Neuronal stem cell (in vitro differentiated cells): ENCODE measurements around the gene OR5T2. TPM values are rescaled to one million over a fixed set of nuclear protein-coding genes. Genes with fewer than 3 reads are reported as not detected.

Source experiments
- DNase-seq: peaks from one replicate; pipeline ENCODE4 v3.0.0-alpha.2; 2013; ENCODE audit warnings: low spot score
- H2AFZ ChIP-seq: one replicate; pipeline ENCODE4 v1.6.1; 2013; ENCODE audit warnings: mild to moderate bottlenecking, low read length, inconsistent platforms
- H2AK5ac ChIP-seq: 2 replicates; pipeline ENCODE4 v1.6.1; 2013; ENCODE audit warnings: low read depth, mild to moderate bottlenecking, inconsistent platforms, low read length, moderate library complexity, mixed read lengths
- H2BK120ac ChIP-seq: 2 replicates; pipeline ENCODE4 v1.6.1; 2013; ENCODE audit warnings: low read depth, mild to moderate bottlenecking, inconsistent platforms, low read length, moderate library complexity, mixed read lengths
- H2BK12ac ChIP-seq: one replicate; pipeline ENCODE4 v1.6.1; 2013; ENCODE audit warnings: low read length, inconsistent platforms
- H2BK15ac ChIP-seq: 2 replicates; pipeline ENCODE4 v1.6.1; 2013; ENCODE audit warnings: mild to moderate bottlenecking, low read length, inconsistent platforms, mixed read lengths
- H2BK5ac ChIP-seq: one replicate; pipeline ENCODE4 v1.6.1; 2013; ENCODE audit warnings: inconsistent platforms, mild to moderate bottlenecking, low read length, moderate library complexity
- H3K14ac ChIP-seq: one replicate; pipeline ENCODE4 v1.6.1; 2013; ENCODE audit warnings: low read length, inconsistent platforms
- H3K18ac ChIP-seq: 2 replicates; pipeline ENCODE4 v1.6.1; 2013; ENCODE audit warnings: low read length, inconsistent platforms
- H3K23ac ChIP-seq: 2 replicates; pipeline ENCODE4 v1.6.1; 2013; ENCODE audit warnings: low read depth, mild to moderate bottlenecking, mixed read lengths, low read length, inconsistent platforms; ENCODE audit not compliant: poor library complexity
- H3K27ac ChIP-seq: replicated peaks from 3 replicates; pipeline ENCODE4 v1.5.1; 2013; ENCODE audit warnings: low read length, inconsistent platforms
- H3K27me3 ChIP-seq, 3 experiments: 2 replicates each; pipeline ENCODE4 v1.6.1; 2013; ENCODE audit warnings: low read length in 3 of 3, mild to moderate bottlenecking in 2 of 3, inconsistent platforms in 1 of 3, low read depth in 1 of 3, mixed read lengths in 1 of 3, moderate library complexity in 1 of 3; ENCODE audit not compliant: control insufficient read depth in 3 of 3, insufficient read depth in 3 of 3
- H3K36me3 ChIP-seq, 2 donors: replicated peaks in 1 of 2; 2 replicates each; pipeline ENCODE4 v1.6.1; 2013; ENCODE audit warnings: low read length in 2 of 2; ENCODE audit not compliant: control insufficient read depth in 2 of 2, insufficient read depth in 2 of 2
- H3K4ac ChIP-seq: 2 replicates; pipeline ENCODE4 v1.6.1; 2013; ENCODE audit warnings: inconsistent platforms, mild to moderate bottlenecking, low read length, moderate library complexity
- H3K4me1 ChIP-seq, 2 donors: 1 replicate in 1 of 2; 2 replicates in 1 of 2; pipeline ENCODE4 v1.6.1; 2013; ENCODE audit warnings: low read length in 2 of 2, low read depth in 1 of 2; ENCODE audit not compliant: control insufficient read depth in 2 of 2, insufficient read depth in 1 of 2
- H3K4me2 ChIP-seq: one replicate; pipeline ENCODE4 v1.6.1; 2013; ENCODE audit warnings: mild to moderate bottlenecking, low read length, inconsistent platforms; ENCODE audit not compliant: insufficient read depth, poor library complexity, severe bottlenecking
- H3K4me3 ChIP-seq, 2 donors: 2 replicates each; pipeline ENCODE4 v1.5.1; 2013; ENCODE audit warnings: low read length in 2 of 2, mild to moderate bottlenecking in 2 of 2, inconsistent platforms in 1 of 2, moderate library complexity in 1 of 2
- H3K79me1 ChIP-seq: one replicate; pipeline ENCODE4 v1.6.1; 2013; ENCODE audit warnings: low read depth, mild to moderate bottlenecking, inconsistent platforms, low read length, moderate library complexity
- H3K9ac ChIP-seq: one replicate; pipeline ENCODE4 v1.6.1; 2013; ENCODE audit warnings: mild to moderate bottlenecking, low read depth, low read length, inconsistent platforms; ENCODE audit not compliant: poor library complexity
- H3K9me3 ChIP-seq, 2 donors: replicated peaks in 1 of 2; 2 replicates each; pipeline versions ENCODE3 to v1.6.1; 2013; ENCODE audit warnings: low read length in 2 of 2, mild to moderate bottlenecking in 2 of 2, inconsistent platforms in 1 of 2, low read depth in 1 of 2, mixed read lengths in 1 of 2, moderate library complexity in 1 of 2; ENCODE audit not compliant: control insufficient read depth in 2 of 2, insufficient read depth in 1 of 2
- H4K8ac ChIP-seq: one replicate; pipeline ENCODE4 v1.6.1; 2013; ENCODE audit warnings: low read depth, mild to moderate bottlenecking, inconsistent platforms, low read length, moderate library complexity
- H4K91ac ChIP-seq: one replicate; pipeline ENCODE4 v1.6.1; 2013; ENCODE audit warnings: low read length, low read depth, mild to moderate bottlenecking, inconsistent platforms; ENCODE audit not compliant: poor library complexity
- WGBS, 2 donors: extraction: QIAGEN DNeasy Blood & Tissue Kit; methylation state at CpG; one replicate each; pipeline ENCODE4 v1.1.7; 2013; ENCODE audit warnings: missing lambda C conversion rate in 2 of 2, mixed read lengths in 1 of 2; ENCODE audit not compliant: insufficient read length in 2 of 2, insufficient replicate concordance in 1 of 2; ENCODE audit errors: extremely low coverage in 2 of 2; 5-methylcytosine and 5-hydroxymethylcytosine counted together
- polyA plus RNA-seq, 2 experiments: library from polyadenylated mRNA; stranded (reverse); fragments of 200-250 nt; gene quantifications; one replicate each; pipeline ENCODE4 v1.2.3, GENCODE V29; 2013

Gene OR5T2
- polyA plus RNA-seq (2013, experiment 1 of 2) = not detected
- not detected for polyA plus RNA-seq (2013, experiment 2 of 2)

- H4K8ac ChIP-seq = no peak within 1 kb of the TSS
Measured at GRCh38 chr11:56234155-56234554, at the start of gene OR5T2. TSS of gene OR5T2 (minus strand) at chr11:56234255. CDS start at chr11:56233062, 1,193 bp downstream.

GRCh38 chr11:56273854-56274253 is 39.8 kb upstream of the OR5T2 start, which contains the start of gene OR5T1:
TSS of gene OR5T1 (plus strand) at chr11:56274154. CDS start at chr11:56275639, 1,485 bp downstream.
- no peak within 1 kb of the TSS for H3K27ac ChIP-seq
- H3K4me2 ChIP-seq = no peak within 1 kb of the TSS
- no peak within 1 kb of the TSS for H2BK5ac ChIP-seq
- H2BK120ac ChIP-seq = no peak within 1 kb of the TSS
- no peak within 1 kb of the TSS for H3K23ac ChIP-seq
- H2BK12ac ChIP-seq = no peak within 1 kb of the TSS
- no peak within 1 kb of the TSS for H3K4me3 ChIP-seq
- H3K18ac ChIP-seq = no peak within 1 kb of the TSS
- no peaks in the 10 kb centered on the region for H3K79me1 ChIP-seq
- no peak within 1 kb of the TSS for H2BK15ac ChIP-seq
- H2AK5ac ChIP-seq = no peak within 1 kb of the TSS
- no peak within 1 kb of the TSS for H3K4ac ChIP-seq
- no peak within 1 kb of the TSS for H4K91ac ChIP-seq
- no peaks in the 10 kb centered on the region for H3K9me3 ChIP-seq
- no peaks in the 10 kb centered on the region for H3K36me3 ChIP-seq
- H4K8ac ChIP-seq = no peak within 1 kb of the TSS
- H3K27me3 ChIP-seq = no peaks in the 10 kb centered on the region
- no peak for DNase-seq
- no peak within 1 kb of the TSS for H2AFZ ChIP-seq
- no peaks in the 10 kb centered on the region for H3K4me1 ChIP-seq
- H3K9ac ChIP-seq = no peak within 1 kb of the TSS
- no peak within 1 kb of the TSS for H3K14ac ChIP-seq

More at GRCh38 chr11:56234155-56234554, at the start of gene OR5T2:
- Histone ChIP-seq H3K36me3 (no peaks in the 10 kb centered on the region), H4K91ac (no peak within 1 kb of the TSS), H3K27me3 (no peaks in the 10 kb centered on the region), H2BK120ac (no peak within 1 kb of the TSS), H3K4me2 (no peak within 1 kb of the TSS), H2BK5ac (no peak within 1 kb of the TSS), H2BK15ac (no peak within 1 kb of the TSS), H3K4me1 (no peaks in the 10 kb centered on the region), H3K14ac (no peak within 1 kb of the TSS), H3K18ac (no peak within 1 kb of the TSS), H2AFZ (no peak within 1 kb of the TSS), H3K9ac (no peak within 1 kb of the TSS), H3K79me1 (no peaks in the 10 kb centered on the region), H2BK12ac (no peak within 1 kb of the TSS), H3K9me3 (no peaks in the 10 kb centered on the region), H3K23ac (no peak within 1 kb of the TSS), H3K4ac (no peak within 1 kb of the TSS), H3K27ac (no peak within 1 kb of the TSS), H3K4me3 (no peak within 1 kb of the TSS), H2AK5ac (no peak within 1 kb of the TSS)
- WGBS, 2 donors = no CpG with 5 or more reads among the region's 1 CpG
- DNase-seq = no peak

GRCh38 chr11:56271092-56271491 is 37.0 kb upstream of the OR5T2 start:
- WGBS, 2 donors = no CpG with 5 or more reads among the region's 3 CpGs
- no peak overlapping the region for H2BK5ac ChIP-seq

GRCh38 chr11:56251954-56252353 is 17.9 kb upstream of the OR5T2 start, which contains the start of gene OR5T3:
TSS of gene OR5T3 (plus strand) at chr11:56252254. CDS start at chr11:56252254, 0 bp downstream.
- no peak within 1 kb of the TSS for H3K14ac ChIP-seq
- no peaks in the 10 kb centered on the region for H3K4me1 ChIP-seq
- no peak within 1 kb of the TSS for H2BK15ac ChIP-seq
- H2BK5ac ChIP-seq = no peak within 1 kb of the TSS
- no peak within 1 kb of the TSS for H3K4ac ChIP-seq
- no peak within 1 kb of the TSS for H3K18ac ChIP-seq
- no peak within 1 kb of the TSS for H3K9ac ChIP-seq
- no peak within 1 kb of the TSS for H4K8ac ChIP-seq
- H2AK5ac ChIP-seq = no peak within 1 kb of the TSS
- no peaks in the 10 kb centered on the region for H3K9me3 ChIP-seq
- no peak within 1 kb of the TSS for H2BK12ac ChIP-seq
- H3K27ac ChIP-seq = no peak within 1 kb of the TSS
- no peaks in the 10 kb centered on the region for H3K27me3 ChIP-seq
- no peak within 1 kb of the TSS for H3K4me2 ChIP-seq
- no peaks in the 10 kb centered on the region for H3K36me3 ChIP-seq
- H3K23ac ChIP-seq = no peak within 1 kb of the TSS
- no peaks in the 10 kb centered on the region for H3K79me1 ChIP-seq
- H2BK120ac ChIP-seq = no peak within 1 kb of the TSS
- no peak within 1 kb of the TSS for H2AFZ ChIP-seq
- H4K91ac ChIP-seq = no peak within 1 kb of the TSS
- no peak within 1 kb of the TSS for H3K4me3 ChIP-seq
- no peak for DNase-seq

More at GRCh38 chr11:56271092-56271491, 37.0 kb upstream of the OR5T2 start:
- Histone ChIP-seq H3K79me1 (no peaks in the 10 kb centered on the region), H2AK5ac (no peak overlapping the region), H2BK120ac (no peak overlapping the region), H3K4ac (no peak overlapping the region), H3K23ac (no peak overlapping the region), H3K9ac (no peak overlapping the region), H3K4me3 (no peak overlapping the region), H3K9me3 (peaks cover 0 to 1% of the 10 kb centered on the region in 2 donors), H2BK15ac (no peak overlapping the region), H3K36me3 (no peaks in the 10 kb centered on the region), H4K8ac (no peak overlapping the region), H4K91ac (no peak overlapping the region), H3K14ac (no peak overlapping the region), H3K18ac (no peak overlapping the region), H2AFZ (no peak overlapping the region), H3K27me3 (no peaks in the 10 kb centered on the region), H3K4me1 (no peaks in the 10 kb centered on the region), H2BK12ac (no peak overlapping the region), H3K4me2 (no peak overlapping the region), H3K27ac (no peak overlapping the region)
- DNase-seq = no peak
